Articular chondrocyte of knee joint (primary cell): ENCODE measurements around the gene PHLDB2. TPM values are rescaled to one million over a fixed set of nuclear protein-coding genes. Genes with fewer than 3 reads are reported as not detected.

Experiments used
- total RNA-seq: library from RNA; depleted of rRNA; stranded (reverse); fragments of >200 nt; gene quantifications from 2 replicates; pipeline ENCODE4 v1.2.3, GENCODE V29; 2012

PHLDB2 gene
- 21.7 and 22.9 TPM in 2 replicates for total RNA-seq

GRCh38 chr3:111859061-111859973 lies at the start of gene PHLDB2:
Gene PHLDB2, plus strand, starts transcription at chr3:111859265. Its CDS starts 24,813 bp downstream, at chr3:111884078.

DNA sequence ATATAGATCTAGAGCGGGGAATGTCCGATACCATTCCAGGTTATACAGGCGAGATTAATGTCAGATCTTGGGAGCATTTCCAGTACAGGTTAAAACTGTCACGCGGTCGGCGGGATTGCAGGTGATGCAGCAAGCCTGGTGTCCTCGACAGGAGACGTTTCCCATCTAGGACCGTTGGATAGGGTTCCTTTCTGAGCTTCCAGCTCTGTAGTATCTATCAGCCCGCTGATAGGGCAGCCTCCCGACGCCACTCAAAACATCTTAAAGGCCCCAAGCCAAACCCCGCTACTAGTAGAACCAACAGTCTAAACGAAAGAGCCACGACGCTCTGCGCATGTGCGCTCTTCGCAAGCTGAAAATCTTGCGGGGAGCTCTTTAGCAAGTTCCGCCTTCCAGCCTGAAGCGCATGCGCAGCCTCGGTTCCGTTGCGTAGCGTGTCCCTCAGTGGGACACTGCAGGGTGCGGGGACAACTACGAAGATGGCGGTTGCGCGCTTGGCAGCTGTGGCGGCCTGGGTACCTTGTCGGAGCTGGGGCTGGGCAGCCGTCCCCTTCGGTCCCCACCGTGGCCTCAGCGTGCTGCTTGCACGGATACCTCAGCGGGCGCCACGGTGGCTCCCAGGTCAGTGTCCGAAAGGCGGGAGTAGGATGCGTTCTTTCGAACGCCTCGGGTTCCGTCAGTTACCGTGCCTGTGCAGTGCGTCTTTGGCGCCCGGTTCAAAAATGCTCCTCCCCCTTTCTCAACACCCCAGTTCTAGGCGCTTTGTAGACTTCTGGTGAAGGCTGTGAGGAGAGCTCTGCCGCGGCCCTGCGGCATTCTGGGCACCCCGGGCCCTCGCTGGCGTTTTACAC lies 119.7 kb downstream of the PHLDB2 start, which contains the start of gene ABHD10:
TSS of gene ABHD10 (plus strand) at position 444 of the 851 bp plus-strand sequence. CDS start at position 480, 36 bp downstream.

GRCh38 chr3:111998636-111999483 lies 139.8 kb downstream of the PHLDB2 start, which contains the start of gene TAGLN3:
Gene TAGLN3, plus strand, starts transcription at chr3:111998922. Its CDS starts 501 bp downstream, at chr3:111999423.

Other genes starting within 250 kb of the PHLDB2 start
- gene PLCXD2, start 184.6 kb upstream of the PHLDB2 start, total RNA-seq = 0.22 and 0.39 TPM in 2 replicates
- gene ABHD10, start 119.8 kb downstream of the PHLDB2 start, total RNA-seq = 34.5 and 38.2 TPM in 2 replicates
- gene TAGLN3, start 139.7 kb downstream of the PHLDB2 start, total RNA-seq = not detected in 2 replicates
- not detected in 2 replicates for gene TMPRSS7, start 175.5 kb downstream of the PHLDB2 start, total RNA-seq
- gene C3orf52, start 227.1 kb downstream of the PHLDB2 start, total RNA-seq = 5.1 and 5.8 TPM in 2 replicates